ENCODE data around the gene TMPRSS9. TPM values are rescaled to one million over a fixed set of nuclear protein-coding genes. Genes with fewer than 3 reads are reported as not detected.

The TMPRSS9 gene
- total RNA-seq, 1 donor from 2014 or later = not detected

DNA sequence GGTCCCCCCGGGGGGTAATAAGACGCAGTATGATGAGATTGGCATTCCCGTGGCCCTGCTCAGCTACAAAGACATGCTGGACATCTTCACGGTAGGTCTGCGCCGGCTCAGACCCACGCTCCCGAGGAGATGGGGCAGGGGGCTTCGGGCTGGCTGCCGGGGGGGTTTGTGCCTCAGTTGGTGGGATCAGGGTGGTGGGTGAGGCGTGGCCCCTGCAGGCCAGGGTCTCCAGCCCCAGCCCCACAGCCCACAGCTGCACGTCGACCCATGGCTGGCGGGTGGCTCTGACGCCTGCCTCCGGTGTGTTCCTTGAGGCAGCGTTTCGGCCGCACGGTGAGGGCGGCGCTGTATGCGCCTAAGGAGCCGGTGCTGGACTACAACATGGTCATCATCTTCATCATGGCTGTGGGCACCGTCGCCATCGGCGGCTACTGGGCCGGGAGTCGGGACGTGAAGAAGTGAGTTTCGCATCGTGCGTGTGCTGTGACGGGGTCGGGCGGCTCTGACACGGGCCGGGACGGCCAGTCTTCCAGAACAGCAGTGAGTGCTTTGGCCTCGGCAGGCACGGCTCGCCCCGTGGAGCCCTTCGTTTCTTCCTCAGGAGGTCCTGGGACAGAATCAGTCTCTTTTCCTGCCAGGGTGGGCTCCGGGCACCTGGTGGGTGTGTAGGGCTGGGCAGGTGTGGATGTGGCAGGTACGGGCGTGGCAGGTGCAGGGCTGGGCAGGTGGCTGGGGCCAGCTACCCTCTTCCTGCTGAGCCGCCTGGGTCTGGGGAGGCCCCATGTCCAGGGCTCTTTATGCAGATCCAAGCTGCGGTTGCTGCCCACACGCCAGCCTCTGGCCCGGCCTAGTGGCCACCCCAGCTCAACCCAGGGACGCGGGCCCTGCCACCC, 21.1 kb upstream of the TMPRSS9 start:
- Histone ChIP-seq H3K27ac (no peak overlapping the region), H3K36me3 (peaks cover 0 to 16% of the 10 kb centered on the region in 2 donors), H3K4me3 (no peak overlapping the region), H3K27me3 (no peaks in the 10 kb centered on the region), H3K4me1 (no peaks in the 10 kb centered on the region), H3K9me3 (no peaks in the 10 kb centered on the region)
- intact Hi-C loops (cut with DNase I) = no loop called here
- DNase-seq (ENCODE audit: extremely low spot score in 2 of 2) = no peak
- TF ChIP-seq, protein P1, sequence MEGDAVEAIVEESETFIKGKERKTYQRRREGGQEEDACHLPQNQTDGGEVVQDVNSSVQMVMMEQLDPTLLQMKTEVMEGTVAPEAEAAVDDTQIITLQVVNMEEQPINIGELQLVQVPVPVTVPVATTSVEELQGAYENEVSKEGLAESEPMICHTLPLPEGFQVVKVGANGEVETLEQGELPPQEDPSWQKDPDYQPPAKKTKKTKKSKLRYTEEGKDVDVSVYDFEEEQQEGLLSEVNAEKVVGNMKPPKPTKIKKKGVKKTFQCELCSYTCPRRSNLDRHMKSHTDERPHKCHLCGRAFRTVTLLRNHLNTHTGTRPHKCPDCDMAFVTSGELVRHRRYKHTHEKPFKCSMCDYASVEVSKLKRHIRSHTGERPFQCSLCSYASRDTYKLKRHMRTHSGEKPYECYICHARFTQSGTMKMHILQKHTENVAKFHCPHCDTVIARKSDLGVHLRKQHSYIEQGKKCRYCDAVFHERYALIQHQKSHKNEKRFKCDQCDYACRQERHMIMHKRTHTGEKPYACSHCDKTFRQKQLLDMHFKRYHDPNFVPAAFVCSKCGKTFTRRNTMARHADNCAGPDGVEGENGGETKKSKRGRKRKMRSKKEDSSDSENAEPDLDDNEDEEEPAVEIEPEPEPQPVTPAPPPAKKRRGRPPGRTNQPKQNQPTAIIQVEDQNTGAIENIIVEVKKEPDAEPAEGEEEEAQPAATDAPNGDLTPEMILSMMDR (IDR thresholded peaks at IDR 0.05) = no peak
- TF ChIP-seq POLR2A (IDR thresholded peaks at IDR 0.05) (no peak), POLR2AphosphoS5 (IDR thresholded peaks at IDR 0.05; ENCODE audit: insufficient read depth in 1 of 2, low read depth in 1 of 2) (no peak)

DNA sequence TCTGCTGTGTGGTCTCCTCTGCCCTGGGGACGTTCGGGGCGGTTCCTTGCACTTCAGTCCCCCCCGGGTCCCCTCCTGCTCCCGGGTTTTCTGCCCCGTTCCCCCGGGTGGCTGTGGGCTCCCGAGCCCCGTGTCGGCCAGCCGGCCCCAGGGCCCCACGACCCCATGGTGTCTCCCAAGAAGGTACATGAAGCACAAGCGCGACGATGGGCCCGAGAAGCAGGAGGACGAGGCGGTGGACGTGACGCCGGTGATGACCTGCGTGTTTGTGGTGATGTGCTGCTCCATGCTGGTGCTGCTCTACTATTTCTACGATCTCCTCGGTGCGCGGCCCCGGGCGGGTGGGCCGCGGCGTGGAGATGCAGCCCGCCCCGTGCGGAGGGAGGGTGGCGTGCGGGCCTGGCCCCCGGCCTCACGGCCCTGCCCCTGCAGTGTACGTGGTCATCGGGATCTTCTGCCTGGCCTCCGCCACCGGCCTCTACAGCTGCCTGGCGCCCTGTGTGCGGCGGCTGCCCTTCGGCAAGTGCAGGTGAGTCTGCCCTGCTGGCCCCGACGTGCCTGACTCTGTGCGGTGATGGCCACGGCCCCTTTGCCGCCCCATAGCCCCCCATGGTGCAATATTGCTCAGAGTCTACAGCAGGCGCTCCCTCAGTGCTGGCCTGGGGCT, 20.3 kb upstream of the TMPRSS9 start:
- Histone ChIP-seq H3K4me1 (no peaks in the 10 kb centered on the region), H3K27me3 (no peaks in the 10 kb centered on the region)
- intact Hi-C loops (cut with DNase I) = no loop called here

DNA sequence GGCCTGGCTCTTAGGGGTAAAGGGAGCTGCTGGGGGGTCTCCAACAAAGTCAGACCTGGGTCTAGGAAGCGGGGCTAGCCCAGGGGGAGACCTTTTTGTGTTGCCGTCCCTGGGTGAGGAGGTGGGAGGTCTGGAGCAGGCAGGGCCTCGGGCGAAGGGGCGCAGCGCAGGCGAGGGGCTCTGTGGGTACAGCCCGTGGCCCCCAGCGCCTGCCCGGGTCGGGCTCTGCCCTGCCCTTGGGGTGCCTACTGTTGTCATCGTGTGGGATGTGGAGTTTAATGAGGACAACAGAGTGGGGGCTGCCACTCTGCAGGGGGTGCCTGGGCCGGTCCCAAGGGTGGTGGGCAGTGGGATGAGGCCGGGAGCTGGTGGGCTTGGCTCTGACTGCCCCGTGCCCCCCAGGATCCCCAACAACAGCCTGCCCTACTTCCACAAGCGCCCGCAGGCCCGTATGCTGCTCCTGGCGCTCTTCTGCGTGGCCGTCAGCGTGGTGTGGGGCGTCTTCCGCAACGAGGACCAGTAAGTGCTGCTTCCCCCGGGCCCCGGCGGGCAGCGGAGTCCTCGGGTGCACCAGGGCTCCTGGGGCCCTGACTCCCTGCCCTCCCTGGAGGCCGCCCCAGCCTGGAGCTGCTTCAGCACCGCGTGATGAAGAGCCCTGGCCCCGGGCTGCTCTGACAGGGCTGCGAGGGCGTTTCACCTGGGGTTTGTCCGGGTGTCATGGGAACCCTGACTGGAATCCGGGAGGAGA, 19.4 kb upstream of the TMPRSS9 start:
- TF ChIP-seq POLR2A (IDR thresholded peaks at IDR 0.05) = no peak
- TF ChIP-seq, protein P1 (IDR thresholded peaks at IDR 0.05) = no peak
- intact Hi-C loops (cut with DNase I) = no loop called here
- Histone ChIP-seq H3K36me3 (peaks cover 0 to 20% of the 10 kb centered on the region in 2 donors), H3K27me3 (no peaks in the 10 kb centered on the region), H3K4me1 (no peaks in the 10 kb centered on the region), H3K9me3 (no peaks in the 10 kb centered on the region), H3K4me3 (no peak overlapping the region), H3K27ac (no peak overlapping the region)
- DNase-seq (ENCODE audit: extremely low spot score in 2 of 2) = no peak

More for the DNA sequence above, 20.3 kb upstream of the TMPRSS9 start:
- no peak overlapping the region for H3K27ac ChIP-seq
- H3K36me3 ChIP-seq = peaks cover 0 to 20% of the 10 kb centered on the region in 2 donors
- DNase-seq (ENCODE audit: extremely low spot score in 2 of 2) = no peak
- no peak overlapping the region for H3K4me3 ChIP-seq
- no peaks in the 10 kb centered on the region for H3K9me3 ChIP-seq
- TF ChIP-seq POLR2AphosphoS5 (IDR thresholded peaks at IDR 0.05; ENCODE audit: insufficient read depth in 1 of 2, low read depth in 1 of 2) = no peak
- TF ChIP-seq POLR2A (IDR thresholded peaks at IDR 0.05) = no peak
- TF ChIP-seq, protein P1 (IDR thresholded peaks at IDR 0.05) = no peak

DNA sequence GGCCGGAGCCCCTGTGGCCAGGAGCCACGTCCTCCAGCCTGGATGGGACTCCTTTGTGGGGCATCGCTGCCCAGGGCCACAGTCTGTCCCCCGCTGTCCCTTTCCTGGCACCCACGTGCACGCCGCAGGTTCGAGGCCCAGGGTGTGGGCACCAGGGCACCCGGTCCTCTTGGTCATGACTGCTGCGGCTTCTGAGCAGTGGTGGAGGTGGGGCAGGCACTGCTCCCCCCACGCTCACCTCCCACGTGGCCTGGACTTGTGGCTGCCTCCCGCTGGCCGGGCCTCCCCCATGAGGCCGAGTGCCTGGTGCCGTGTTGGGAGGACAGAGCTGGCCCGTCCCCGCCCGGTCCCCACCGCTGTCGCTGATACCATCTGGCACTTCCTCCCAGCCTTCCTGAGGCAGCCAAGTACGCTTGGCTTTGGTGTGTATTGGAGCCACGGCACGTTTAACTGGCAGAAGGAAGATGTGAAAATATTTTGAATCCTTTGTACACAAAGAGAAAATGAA, 18.8 kb upstream of the TMPRSS9 start:
- Histone ChIP-seq H3K4me3 (no peak overlapping the region), H3K4me1 (no peaks in the 10 kb centered on the region), H3K36me3 (peaks cover 0 to 20% of the 10 kb centered on the region in 2 donors), H3K9me3 (no peaks in the 10 kb centered on the region), H3K27ac (no peak overlapping the region), H3K27me3 (no peaks in the 10 kb centered on the region)
- TF ChIP-seq POLR2AphosphoS5 (IDR thresholded peaks at IDR 0.05; ENCODE audit: insufficient read depth in 1 of 2, low read depth in 1 of 2) = no peak
- TF ChIP-seq, protein P1 (IDR thresholded peaks at IDR 0.05) = no peak
- intact Hi-C loops (cut with DNase I) = no loop called here
- DNase-seq (ENCODE audit: extremely low spot score in 2 of 2) = no peak
